GM21381 (cell line): Measurements from ENCODE around the gene VN1R5.

Source experiments
- ATAC-seq: cut with Tn5 transposase; IDR thresholded peaks from one replicate; pipeline ENCODE4 v1.9.1; 2021; ENCODE audit warnings: mild to moderate bottlenecking, moderate library complexity; ENCODE audit not compliant: unreplicated experiment

The VN1R5 gene

GRCh38 chr1:247299723-247300381 is 44.0 kb downstream of the VN1R5 start:
- ATAC-seq: no peak

DNA sequence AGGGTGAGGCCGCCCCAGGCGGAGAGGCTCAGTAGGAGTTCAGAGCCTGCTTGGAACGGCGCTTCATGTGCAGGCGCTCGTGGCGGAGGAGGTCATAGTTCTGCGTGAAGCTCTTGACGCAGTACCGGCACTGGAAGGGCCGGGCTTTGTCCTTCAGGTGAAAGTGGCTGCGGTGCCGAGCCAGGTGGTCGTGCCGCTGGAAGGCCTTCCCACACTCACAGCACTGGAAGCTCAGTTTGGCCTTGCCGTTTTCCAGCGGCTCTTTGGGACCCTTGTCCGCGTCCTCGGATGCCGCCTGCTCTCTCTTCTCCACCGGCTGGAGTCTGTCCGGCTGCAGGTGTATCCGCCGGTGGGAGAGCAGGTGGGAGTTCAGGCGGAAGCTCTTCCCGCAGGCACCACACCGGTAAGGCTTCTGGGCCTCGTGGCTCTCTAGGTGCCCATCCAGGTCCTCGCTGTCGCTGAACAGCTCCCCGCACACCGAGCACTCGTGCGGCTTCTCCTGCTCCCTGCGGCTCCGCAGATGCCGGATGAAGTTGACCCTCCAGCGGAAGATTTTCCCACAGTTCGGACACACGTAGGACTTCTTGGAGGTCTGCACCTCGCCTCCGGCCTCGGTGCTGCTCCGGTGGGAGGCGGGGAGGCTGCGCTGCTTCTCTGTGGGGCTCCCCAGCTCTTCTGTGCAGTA is 44.8 kb downstream of the VN1R5 start:
- no peak for ATAC-seq

DNA sequence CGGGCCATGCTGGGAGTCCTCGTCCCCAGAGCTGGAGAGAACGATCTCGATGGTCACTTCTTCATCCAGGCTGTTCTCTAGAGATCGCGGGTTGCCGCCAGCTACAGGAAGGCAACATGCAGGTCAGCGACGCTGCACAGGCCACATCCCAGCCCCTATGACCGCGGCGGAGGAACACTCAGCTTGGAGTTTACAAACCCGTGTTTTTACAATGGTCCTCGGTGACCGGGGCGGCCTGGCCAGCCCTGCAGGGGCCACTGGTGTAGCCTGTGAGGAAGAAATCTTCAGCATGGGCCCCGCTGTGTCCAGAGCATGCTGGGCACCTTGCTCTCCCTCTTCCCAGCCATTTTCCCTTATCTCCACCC is 45.3 kb downstream of the VN1R5 start:
- no peak for ATAC-seq

DNA sequence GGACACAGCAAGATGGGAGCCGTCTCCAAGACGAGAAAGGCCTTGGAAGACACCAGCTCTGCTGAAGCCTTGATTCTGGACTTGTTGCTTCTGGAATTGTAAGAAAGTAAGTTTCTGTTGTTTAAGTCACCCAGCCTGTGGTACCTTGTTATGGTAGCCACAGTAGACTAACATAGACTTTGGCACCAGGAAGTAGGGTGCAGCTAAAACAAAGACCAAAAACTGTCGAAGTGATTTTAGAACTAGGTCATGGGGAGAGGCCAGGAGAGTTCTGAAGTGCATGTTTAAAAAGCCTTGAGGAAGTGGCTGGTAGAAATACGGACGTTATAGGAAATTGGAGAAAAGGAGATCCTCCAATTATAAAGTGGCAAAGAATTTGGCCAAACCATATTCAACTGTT is 47.3 kb downstream of the VN1R5 start:
- ATAC-seq: no peak

DNA sequence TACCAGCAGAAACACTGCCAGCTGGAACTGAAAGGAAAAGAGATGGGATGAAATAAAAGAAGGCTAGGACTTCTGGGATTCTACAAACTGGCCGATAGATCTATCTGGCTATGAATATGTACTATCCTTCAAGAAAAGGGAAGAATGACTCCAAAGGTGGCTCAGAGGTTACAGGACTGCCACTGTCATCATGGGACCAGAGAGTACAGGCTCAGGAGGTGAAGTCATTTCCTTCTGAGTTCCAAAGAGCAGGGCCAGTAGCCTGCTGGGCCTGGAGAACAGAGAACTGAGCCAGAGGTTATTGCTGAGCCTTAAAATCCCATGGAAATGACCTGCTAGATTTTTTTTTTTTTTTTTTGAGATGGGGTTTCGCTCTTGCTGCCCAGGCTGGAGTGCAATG is 48.2 kb downstream of the VN1R5 start:
- ATAC-seq: no peak
